UCSD-AML1 (cell line): ENCODE data around the gene ZC2HC1C.
"Not testable (repeated sequence)": the region's sequence is repeated elsewhere in the genome, so short reads cannot be mapped to it uniquely, and the experiment has no call there.

Experiments
- DNase-seq: peaks from one replicate; lab custom pipeline; 2025; ENCODE audit not compliant: unreplicated experiment; lab: John Stamatoyannopoulos, UW

Gene ZC2HC1C

GRCh38 chr14:75091251-75091650, 21.8 kb downstream of the ZC2HC1C start:
- no peak for DNase-seq

DNA sequence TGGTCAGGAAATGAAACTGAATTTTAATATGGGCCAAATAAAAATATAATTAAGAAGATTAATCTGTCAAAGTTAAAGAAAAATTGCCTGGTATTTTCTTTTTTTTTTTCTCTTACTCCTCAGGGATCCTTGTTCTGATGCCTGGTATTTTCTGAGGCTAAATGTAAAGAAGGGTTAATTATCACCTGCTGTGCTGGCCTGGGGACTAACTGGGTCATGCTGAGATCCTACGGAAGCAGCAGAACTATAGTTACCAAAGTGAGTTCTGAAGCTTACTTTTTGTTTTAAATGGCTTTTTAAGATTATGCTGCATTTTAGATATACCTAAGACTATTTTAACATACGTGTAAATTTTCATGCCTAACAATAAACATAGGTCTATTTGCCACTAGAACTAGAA, 23.3 kb downstream of the ZC2HC1C start:
- no peak for DNase-seq

- DNase-seq, result no peak
Measured at GRCh38 chr14:75094896-75095295, 25.5 kb downstream of the ZC2HC1C start.

DNA sequence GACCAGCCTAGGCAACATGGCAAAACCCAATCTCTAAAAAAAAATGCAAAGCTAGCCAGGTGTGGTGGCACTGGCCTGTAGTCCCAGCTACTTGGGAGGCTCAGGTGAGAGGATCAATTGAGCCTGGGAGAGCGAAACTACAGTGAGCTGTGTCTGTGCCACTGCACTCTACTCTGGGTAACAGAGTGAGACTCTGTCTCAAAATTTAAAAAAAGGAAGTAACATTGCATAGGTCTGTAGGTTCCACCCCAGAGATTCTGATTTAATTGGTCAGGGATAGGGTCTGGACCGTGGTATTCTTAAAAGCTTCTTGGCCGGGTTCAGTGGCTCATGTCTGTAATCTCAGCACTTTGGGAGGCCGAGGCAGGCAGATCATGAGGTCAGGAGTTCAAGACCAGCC, 26.2 kb downstream of the ZC2HC1C start:
- DNase-seq, result no peak

DNA sequence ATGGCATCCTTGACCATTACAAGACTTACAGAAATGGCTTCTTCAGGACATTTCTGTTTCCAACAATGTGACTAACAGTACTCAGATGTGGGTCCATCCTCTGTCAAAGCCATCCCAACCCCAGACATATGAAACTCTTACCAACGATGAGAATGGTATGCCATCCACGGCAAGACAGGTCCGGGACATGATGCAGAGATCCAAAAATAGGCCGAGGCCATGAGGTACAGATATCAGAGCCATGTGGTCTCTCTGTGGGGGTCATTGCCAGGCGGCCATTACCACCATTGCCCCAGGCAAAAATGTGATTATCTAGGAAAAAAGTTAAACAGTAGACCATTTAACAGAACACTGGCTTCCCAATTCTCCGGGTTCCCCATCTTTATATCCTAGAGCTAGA, 27.5 kb downstream of the ZC2HC1C start:
- DNase-seq, result no peak

DNA sequence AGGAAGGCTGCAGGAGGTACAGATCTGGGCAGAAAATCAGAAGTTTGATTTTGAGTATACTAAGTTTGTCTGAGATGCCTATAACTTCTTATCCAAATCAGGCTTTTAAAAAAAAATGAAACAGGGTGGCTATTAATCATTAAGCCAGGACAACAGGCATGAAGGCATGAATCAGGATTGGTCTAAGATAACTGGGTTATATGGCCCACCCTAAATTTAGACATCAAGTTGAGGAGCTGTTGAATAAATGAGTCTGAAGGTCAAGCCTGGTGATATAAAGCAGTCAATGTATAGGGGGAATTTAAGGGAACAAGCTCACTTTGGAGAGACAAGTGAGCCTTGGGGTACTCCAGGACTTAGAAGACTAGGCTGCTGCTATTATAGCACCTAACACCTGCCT, 28.8 kb downstream of the ZC2HC1C start:
- no peak for DNase-seq

- no peak for DNase-seq
Measured at GRCh38 chr14:75098682-75099081, 29.2 kb downstream of the ZC2HC1C start.

GRCh38 chr14:75101491-75101890, 32.0 kb downstream of the ZC2HC1C start:
- DNase-seq, result no peak

DNA sequence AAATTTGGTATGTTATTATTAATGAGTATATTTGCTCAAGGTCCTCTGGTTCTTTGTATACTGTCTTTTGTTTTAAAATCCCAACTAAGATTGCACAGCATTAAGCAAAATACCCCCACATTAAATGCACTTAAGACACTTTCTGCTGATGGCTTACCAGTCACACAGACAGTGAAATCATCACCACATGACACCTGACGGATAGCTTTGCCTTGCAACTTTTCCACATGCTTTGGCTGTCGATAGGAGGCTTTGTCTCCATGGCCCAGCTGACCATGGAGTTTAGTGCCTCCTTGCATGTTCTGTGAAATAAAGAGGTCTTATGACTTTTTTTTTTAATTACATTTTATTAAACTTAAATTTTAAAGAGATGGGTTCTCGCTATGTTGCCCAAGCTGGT, 37.7 kb downstream of the ZC2HC1C start:
- DNase-seq, result no peak

DNA sequence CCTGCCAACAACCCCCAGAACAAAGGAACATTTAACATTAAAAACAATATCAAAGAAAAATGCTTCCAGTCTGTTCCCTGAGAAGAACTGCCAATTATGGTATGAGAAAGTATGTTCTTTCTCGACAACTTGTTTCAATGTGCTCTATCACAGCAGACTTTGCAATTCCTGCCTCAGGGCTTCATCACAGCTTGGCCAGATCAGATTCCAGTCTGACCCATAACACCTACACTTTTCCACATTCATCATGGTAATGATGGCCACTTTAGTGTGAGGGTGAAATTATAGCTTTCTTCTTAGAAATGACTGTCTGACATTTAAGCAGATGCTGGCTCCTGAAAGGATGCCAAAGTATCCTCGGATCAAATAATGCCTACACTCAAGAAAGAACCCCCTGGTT, 40.4 kb downstream of the ZC2HC1C start:
- DNase-seq, result no peak

GRCh38 chr14:75113932-75114539, 44.6 kb downstream of the ZC2HC1C start:
- DNase-seq, result no peak

DNA sequence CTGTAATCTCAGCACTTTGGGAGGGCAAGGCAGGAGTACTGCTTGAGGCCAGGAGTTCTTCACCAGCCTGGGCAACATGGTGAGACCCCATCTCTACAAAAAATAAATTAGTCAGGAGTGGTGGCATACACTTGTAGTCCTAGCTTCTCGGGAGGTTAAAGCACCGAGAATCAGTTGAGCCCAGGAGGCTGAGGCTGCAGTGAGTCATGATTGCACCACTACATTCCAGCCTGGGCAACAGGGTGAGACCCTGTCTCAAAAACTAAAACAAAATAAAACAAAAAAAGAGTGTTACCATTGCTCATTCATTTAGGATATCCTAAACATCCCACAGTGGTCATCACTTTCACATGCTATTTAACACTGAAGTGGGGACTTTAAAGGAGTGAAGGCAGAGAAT, 49.6 kb downstream of the ZC2HC1C start:
- no peak for DNase-seq

DNA sequence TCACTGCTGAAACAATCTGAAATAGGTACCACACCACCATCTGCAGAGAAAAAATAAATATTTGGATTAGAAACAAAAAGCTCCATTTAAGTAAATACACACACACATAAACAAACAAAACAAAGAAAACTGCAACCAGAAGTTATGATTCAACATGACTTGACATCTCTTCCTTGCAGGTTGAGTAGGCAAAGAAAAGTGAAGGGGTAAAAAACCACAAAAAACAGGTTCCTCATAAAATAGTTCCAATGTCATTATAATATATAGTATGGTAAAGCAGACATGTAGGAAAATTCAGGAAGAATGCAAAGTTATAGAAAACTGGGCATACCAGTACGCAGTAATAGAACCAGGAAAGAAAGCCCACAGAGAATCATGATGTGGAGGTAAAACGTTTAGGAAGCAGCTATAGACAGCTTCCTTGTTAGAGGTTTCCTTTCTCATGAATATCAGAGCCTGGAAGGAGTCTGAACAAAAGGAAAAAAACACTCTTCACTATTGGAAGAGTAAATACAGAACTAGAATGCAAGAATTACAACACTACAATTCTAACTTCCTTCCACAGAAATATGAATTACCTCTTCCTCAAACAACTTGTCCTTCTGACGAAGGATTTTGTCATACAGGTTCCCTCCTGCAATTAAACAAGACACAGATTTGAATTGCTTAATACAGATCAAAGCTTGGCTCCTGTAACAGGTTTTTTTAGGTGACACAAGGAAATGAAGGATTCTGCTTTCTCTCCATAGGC, 51.3 kb downstream of the ZC2HC1C start:
- DNase-seq, result no peak

DNA sequence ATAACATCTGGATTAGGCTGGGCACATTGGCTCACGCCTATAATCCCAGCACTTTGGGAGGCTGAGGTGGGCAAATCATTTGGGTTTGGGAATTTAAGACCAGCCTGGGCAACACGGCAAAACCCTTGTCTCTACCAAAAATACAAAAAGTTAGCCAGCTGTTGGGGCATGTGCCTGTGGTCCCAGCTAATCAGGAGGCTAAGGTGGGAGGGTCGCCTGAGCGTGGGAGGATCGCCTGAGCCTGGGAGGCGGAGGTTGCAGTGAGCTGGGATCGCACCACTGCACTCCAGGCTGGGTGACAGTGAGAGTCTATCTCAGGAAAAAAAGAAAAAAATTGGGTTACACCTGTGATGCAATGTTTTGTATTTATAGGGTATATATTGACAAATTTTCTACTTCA, 52.1 kb downstream of the ZC2HC1C start:
- DNase-seq, result no peak

DNA sequence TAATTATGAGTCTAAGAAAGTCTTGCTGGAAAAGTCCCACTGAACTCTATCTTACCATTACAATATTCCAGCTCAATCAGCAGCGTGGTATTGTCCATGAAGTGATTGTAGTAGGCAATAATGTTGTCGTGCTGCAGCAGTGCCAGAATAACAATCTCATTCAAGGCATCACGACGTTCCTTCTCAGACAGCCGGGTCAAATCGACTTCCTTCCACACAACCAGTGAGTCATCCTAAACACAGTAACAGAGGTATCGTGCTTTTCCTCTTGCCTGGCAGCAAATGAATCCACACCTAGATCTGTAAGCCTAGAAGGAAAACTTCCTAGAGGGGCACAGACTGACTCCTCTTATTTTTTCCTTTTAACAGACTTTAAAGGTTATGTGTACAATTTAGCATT, 54.5 kb downstream of the ZC2HC1C start:
- peak; percentile 15 for DNase-seq

DNA sequence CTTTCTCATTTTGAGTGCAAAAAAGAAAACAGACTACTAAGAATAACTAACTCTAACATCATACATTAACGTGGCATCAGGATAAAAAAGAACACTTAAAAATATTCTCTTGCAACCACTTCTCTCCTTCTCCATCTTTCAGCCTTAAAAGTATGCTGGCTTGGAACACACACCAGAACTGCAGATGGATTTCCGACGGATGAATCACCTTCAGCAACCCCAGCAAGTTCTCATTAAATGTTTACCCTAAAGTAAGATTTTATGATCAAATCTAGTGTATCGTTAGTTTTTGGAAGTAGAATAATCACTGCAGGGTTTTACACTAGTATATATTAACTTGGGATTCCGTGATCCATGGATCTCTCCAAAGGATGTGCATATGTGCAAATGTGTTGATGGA, 56.2 kb downstream of the ZC2HC1C start:
- no peak for DNase-seq

DNA sequence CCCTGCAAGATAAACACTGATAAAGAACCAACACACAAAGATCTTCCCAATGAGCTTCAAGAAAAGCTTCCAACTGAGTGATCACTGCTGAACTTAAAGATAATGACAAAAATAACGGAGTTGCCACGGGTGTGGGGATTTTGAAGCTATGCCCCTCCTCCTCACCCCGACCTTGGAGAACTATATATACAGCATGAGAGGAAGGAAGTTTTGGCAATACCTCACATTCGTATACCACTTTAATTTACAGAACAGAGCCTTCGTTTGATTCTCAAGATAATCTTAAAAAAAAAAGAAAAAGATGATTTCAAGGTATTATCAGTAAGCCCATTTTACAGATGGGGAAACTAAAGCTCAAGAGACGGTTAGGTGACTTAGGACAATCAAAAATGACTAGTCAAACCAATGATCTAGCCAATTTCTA, 56.7 kb downstream of the ZC2HC1C start:
- no peak for DNase-seq

GRCh38 chr14:75126679-75127473, 57.4 kb downstream of the ZC2HC1C start, which contains the start of gene NEK9:
Gene NEK9, minus strand, starts transcription at chr14:75127048. Its CDS starts 127 bp downstream, at chr14:75126921.
- DNase-seq, result peak; percentile 86

DNA sequence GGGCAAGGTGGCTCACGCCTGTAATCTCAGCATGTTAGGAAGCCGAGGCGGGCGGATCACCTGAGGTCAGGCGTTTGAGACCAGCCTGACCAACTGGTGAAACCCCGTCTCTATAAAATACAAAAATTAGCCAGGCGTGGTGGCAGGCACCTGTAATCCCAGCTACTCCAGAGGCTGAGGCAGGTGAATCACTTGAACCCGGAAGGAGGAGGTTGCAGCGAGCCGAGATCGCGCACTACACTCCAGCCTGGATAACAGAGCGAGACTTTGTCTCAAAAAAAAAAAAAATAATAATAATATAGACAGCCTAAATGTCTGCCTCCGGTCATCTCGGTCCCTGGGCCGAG, 58.0 kb downstream of the ZC2HC1C start:
- DNase-seq, result not testable (repeated sequence)

- DNase-seq, result no peak
Measured at GRCh38 chr14:75127903-75128595, 58.6 kb downstream of the ZC2HC1C start.

DNA sequence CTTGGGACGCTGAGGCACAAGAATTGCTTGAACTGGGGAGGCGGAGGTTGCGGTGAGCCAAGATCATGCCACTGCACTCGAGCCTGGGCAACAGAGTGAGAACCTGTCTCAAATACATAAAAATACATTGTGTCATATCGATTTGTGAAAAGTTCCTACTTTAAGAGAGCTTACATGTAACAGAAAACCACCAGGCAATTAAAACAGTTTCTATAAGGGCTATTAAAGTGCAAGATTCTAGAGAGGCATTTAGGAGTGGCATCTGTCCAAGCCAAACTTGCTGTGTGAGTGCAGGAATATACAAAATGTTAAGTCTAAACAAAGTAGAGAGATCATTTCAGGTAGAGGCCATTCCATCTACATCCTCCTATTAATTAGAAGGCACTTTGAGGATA, 59.2 kb downstream of the ZC2HC1C start:
- no peak for DNase-seq
